HG02642 (cell line): Measurements from ENCODE around the gene TMEM39B.
"Not testable (repeated sequence)": the region's sequence is repeated elsewhere in the genome, so short reads cannot be mapped to it uniquely, and the experiment has no call there.

Source experiments
- ATAC-seq: cut with Tn5 transposase; IDR thresholded peaks from one replicate; pipeline ENCODE4 v1.9.1; 2021; ENCODE audit warnings: mild to moderate bottlenecking; ENCODE audit not compliant: unreplicated experiment, poor library complexity

TMEM39B gene

GRCh38 chr1:32111040-32111623 is 38.4 kb downstream of the TMEM39B start:
- ATAC-seq = no peak

GRCh38 chr1:32111789-32112188 is 39.0 kb downstream of the TMEM39B start:
- ATAC-seq = no peak

GRCh38 chr1:32112806-32113375 is 40.2 kb downstream of the TMEM39B start:
- no peak for ATAC-seq

DNA sequence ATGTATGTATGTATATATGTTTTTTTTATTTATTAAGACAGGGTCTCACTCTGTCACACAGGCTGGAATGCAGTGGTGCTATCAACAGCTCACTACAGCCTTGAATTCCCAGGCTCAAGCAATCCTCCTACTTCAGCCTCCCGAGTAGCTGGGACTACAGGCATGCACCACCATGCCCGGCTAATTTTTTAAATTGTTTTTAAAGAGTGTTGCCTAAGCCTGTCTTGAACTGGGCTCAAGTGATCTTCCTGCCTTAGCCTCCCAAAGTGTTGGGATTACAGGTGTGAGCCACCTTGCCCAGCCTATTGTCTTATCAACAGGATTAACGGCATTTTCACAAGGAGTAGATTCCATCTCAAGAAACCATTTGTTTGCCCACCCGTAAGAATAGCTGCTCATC is 40.7 kb downstream of the TMEM39B start:
- not testable (repeated sequence) for ATAC-seq

GRCh38 chr1:32114420-32114819 is 41.7 kb downstream of the TMEM39B start:
- no peak for ATAC-seq

DNA sequence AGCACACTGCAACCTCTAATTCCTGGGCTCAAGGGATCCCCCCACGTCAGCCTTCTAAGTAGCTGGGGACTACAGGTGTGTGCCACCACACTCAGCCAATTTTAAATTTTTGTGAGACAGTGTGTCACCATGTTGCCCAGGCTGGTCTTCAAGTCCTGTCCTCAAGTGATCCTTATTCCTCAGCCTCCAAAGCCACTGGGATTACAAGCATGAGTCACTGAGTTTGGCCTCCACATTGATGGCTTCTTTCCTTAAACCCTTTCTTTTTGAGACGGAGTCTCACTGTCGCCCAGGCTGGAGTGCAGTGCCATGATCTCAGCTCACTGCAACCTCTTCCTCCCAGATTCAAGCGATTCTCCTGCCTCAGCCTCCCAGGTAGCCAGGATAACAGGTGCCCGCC is 42.8 kb downstream of the TMEM39B start:
- no peak for ATAC-seq

DNA sequence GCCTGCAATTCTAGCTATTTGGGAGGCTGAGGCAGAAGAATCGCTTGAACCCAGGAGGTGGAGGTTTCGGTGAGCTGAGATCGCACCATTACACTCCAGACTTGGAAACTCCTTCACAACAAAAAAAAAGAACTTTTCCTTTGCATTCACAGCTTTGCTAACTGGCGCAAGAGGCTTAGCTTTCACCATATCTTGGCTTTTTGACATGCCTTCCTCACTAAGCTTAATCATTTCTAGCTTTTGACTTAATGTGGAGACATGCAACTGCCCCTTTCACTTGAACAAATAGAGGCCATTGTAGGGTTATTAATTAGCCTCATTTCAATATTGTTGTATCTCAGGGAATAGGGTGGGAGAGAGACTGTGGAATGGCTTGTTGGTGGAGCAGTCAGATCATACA is 43.8 kb downstream of the TMEM39B start:
- ATAC-seq = no peak

DNA sequence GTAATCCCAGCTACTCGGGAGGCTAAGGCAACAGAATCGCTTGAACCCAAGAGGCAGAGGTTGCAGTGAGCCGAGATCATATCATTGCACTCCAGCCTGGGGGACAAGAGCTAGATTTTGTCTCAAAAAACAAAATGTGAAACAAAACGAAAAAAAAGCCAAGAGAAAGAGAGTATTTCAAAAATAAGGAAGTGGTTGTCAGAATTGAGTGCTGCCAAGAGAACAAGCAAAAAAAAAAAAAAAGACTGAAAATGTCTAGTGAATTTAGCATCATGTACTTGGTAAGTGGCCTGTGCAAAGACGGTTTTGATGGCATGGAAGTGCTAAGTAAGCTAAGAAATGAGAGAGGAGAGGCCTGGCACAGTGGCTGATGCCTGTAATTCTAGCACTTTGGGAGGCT is 49.4 kb downstream of the TMEM39B start:
- no peak for ATAC-seq

GRCh38 chr1:32123361-32123760 is 50.6 kb downstream of the TMEM39B start:
- ATAC-seq = not testable (repeated sequence)

GRCh38 chr1:32125313-32125712 is 52.6 kb downstream of the TMEM39B start:
- ATAC-seq = no peak

DNA sequence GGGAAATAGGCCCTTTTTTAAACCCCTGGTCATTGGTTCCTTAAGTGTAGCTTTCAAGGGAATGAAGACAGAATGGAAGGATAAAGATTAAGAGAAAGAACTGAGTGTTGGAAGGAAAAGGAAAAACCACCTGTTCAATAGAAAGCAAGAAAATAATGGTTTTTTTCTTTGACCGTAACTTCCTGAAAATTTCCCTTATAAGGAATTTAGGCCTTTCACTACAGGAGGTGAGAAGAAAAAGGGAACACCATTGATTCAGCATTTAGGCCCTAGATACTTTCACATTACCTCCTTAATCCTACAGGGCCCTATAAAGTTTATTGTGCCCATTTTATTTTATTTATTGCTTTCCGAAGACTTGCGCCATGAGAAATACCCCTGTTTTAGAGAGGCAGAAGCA is 54.0 kb downstream of the TMEM39B start:
- ATAC-seq = no peak

DNA sequence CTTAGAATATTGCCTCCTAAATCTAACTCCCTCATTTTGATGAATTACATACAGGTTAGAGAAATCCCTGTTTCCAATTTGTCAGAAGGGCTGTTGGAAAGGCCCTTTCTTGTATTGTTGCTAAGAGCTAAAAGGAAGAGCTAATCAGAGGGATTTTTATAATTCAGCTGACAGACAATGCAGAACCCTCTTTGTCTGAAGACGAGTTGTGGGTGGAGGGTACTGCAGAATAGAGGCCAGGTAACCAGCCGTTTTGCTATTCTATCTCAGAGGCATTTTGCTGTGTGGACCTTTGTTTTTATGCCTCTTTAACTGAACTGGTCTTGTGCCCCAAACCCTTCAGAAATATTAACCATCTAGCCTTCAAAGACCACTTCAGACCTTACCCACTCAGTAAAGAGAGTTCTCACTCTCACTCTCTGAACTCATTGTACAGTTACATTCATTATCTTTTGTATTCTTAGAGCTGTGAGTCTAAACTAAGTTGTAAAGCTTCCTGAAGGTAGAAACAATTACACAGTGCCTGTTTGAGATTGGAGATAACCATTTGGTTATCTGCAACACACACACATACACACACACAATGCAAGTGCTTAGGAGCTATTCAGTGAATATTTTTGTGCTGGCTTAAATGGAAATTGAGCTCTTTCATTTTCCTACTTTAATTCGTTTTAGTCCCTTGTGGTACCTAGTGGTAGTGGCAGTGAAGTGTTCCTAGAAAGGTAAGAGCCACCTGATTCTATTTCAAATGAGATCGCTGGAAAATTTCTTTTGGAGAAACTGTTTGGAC is 54.9 kb downstream of the TMEM39B start:
- ATAC-seq = no peak

- ATAC-seq = no peak
These were observed 55.7 kb downstream of the TMEM39B start for GRCh38 chr1:32128479-32128878.

GRCh38 chr1:32128964-32129363 is 56.2 kb downstream of the TMEM39B start:
- ATAC-seq = no peak

- not testable (repeated sequence) for ATAC-seq
These were observed 61.2 kb downstream of the TMEM39B start for GRCh38 chr1:32133950-32134280.

DNA sequence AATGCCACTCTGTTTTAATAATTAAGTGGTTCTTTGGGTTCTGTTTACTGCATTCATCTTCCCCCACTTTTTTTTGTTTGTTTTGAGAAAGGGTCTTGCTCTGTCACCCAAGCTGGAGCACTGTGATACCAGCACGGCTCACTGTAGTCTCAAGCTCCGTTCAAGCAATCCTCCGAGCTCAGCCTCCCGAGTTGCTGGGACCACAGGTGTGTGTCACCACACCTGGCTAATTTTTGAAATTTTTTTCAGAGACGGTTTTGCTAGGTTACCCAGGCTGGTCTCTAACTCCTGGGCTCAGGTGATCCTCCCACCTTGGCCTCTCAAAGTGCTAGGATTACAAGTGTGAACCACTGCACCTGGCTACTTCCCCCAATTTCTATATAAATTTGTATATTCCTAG is 64.4 kb downstream of the TMEM39B start:
- ATAC-seq = no peak

GRCh38 chr1:32138965-32139364 is 66.2 kb downstream of the TMEM39B start:
- no peak for ATAC-seq

GRCh38 chr1:32142446-32143301 is 69.9 kb downstream of the TMEM39B start:
- ATAC-seq = no peak

GRCh38 chr1:32143302-32143695 is 70.6 kb downstream of the TMEM39B start:
- ATAC-seq = not testable (repeated sequence)

GRCh38 chr1:32144033-32144432 is 71.3 kb downstream of the TMEM39B start:
- ATAC-seq = no peak

DNA sequence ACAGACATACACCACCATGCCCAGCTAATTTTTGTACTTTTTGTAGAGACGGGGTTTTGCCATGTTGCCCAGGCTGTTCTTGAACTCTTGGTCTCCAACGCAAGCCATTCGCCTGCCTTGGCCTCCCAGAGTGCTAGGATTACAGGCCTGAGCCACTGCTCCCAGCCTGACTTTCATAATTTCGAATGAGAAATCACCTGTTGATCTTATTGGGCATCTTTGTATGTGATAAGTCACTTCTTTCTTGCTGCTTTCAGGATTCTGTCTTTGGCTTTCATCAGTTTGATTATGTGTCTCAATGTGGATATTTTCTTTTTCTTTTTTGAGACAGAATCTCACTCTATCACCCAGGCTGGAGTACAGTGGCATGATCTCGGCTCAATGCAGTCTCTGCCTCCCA is 75.1 kb downstream of the TMEM39B start:
- ATAC-seq = not testable (repeated sequence)
